ENCODE results near the gene P3H3.
A peak's percentile ranks its signal among the peaks of the same experiment; 100 is the strongest.

P3H3 gene

DNA sequence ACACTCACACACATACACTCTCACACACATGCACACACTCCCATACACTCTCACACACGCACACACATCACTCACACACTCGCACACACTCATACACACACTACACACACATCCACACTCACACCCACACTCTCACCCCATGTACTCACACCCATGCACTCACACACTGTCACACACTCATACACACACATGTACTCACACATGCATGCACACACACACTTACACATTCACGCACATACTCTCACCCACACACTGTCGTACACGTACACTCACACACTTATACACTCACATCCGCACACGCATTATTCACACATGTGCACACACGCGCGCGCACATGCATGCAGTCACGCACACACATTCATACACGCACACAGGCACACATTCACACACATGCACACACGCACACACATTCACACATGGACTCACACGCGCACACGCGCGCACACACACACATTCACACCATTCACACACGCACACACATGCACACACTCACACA, 10.5 kb upstream of the P3H3 start:
- no peak overlapping the region for H3K4me3 ChIP-seq (replicated peaks in 1 of 2; ENCODE audit: low read depth in 2 of 2, low read length in 2 of 2)
- TF ChIP-seq CTCF (IDR thresholded peaks at IDR 0.05; ENCODE audit: low read depth, low read length), result no peak
- DNase-seq (ENCODE audit: low read depth in 2 of 2), result no peak

DNA sequence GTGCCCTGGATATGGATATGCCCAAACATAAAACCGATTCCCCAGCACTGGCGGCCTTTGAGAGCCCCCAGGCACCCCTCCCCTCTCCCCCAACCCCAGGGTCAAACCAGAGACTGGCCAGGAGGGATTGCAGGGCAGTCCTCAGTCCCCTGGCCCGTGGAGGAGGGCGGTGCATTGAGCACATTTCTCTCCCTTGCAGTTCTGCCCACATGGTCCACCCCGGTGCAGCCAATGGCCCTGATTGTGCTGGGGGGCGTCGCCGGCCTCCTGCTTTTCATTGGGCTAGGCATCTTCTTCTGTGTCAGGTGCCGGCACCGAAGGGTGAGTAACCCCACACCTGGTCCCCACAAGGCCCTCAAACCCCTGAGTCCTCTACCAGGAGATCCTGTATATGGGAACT, 10.0 kb upstream of the P3H3 start:
- no peak for TF ChIP-seq CTCF (IDR thresholded peaks at IDR 0.05; ENCODE audit: low read depth, low read length)
- DNase-seq (ENCODE audit: low read depth in 2 of 2), result no peak
- H3K4me3 ChIP-seq (replicated peaks in 1 of 2; ENCODE audit: low read depth in 2 of 2, low read length in 2 of 2), result no peak overlapping the region

- no peak for TF ChIP-seq CTCF (IDR thresholded peaks at IDR 0.05; ENCODE audit: low read depth, low read length)
- DNase-seq (ENCODE audit: low read depth in 2 of 2), result no peak
- H3K4me3 ChIP-seq (replicated peaks in 1 of 2; ENCODE audit: low read depth in 2 of 2, low read length in 2 of 2), result no peak overlapping the region
Observed at GRCh38 chr12:6818645-6819044, 9.6 kb upstream of the P3H3 start.

- no peak overlapping the region for H3K4me3 ChIP-seq (replicated peaks in 1 of 2; ENCODE audit: low read depth in 2 of 2, low read length in 2 of 2)
- no peak for TF ChIP-seq CTCF (IDR thresholded peaks at IDR 0.05; ENCODE audit: low read depth, low read length)
- DNase-seq (ENCODE audit: low read depth in 2 of 2), result no peak
Observed at GRCh38 chr12:6819106-6820030, 8.8 kb upstream of the P3H3 start.

GRCh38 chr12:6820166-6820565, 8.0 kb upstream of the P3H3 start:
- H3K4me3 ChIP-seq (replicated peaks in 1 of 2; ENCODE audit: low read depth in 2 of 2, low read length in 2 of 2), result no peak overlapping the region
- TF ChIP-seq CTCF (IDR thresholded peaks at IDR 0.05; ENCODE audit: low read depth, low read length), result no peak
- no peak for DNase-seq (ENCODE audit: low read depth in 2 of 2)

DNA sequence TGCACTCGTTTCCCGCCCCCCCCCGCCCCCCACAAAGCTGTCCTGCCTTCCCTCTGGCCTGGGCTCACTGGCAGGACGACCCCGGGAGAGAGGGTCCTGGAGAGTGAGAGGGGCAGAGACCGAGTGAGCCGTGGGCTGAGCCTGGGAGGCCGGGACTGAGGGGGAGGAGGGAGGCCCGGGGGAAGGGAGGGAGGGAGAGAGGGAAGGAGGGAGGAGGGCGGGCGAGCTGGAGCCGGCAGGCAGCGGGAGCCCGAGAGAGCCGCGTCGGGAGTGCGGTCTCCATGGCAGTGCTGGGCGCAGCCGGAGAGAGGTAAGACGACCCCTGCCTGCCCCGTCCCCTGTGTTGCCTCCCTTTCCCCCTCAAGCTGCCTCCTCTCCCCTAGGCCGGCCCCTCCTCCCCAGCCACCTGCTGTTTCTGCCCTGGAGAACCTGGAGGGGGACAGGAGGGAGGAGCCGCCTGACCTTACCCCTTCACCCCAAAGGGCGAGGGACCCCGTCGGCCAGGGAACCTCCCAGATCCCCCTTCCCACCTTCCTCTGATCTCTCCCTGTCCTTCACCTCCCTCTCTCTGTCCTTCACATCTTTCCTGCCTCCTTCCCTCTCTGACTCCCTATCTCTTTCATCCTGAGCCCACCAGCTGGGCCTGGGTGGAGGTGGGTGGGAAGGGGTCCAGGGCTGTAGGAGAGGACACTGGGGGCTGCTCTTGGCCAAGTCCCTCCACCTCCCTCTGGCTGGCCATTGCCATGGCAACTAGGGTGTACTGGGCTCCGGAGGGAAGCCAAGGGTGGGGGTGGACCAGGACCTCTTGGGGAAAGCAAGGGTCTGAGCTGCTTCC, 6.4 kb upstream of the P3H3 start, which contains the start of gene GPR162:
TSS of gene GPR162 (plus strand) at position 231 of the 835 bp plus-strand sequence. CDS start 2,078 bp downstream, outside the sequence.
- no peak for TF ChIP-seq CTCF (IDR thresholded peaks at IDR 0.05; ENCODE audit: low read depth, low read length)
- DNase-seq (ENCODE audit: low read depth in 2 of 2), result peak; percentile 35 to 72
- peak within 1 kb of the TSS; percentile 48 to 61 for H3K4me3 ChIP-seq (replicated peaks in 1 of 2; ENCODE audit: low read depth in 2 of 2, low read length in 2 of 2)
